Testis (tissue), 2 donors: ENCODE results near the gene SPINK14.

Source experiments
- POLR2A ChIP-seq: fragments of 450-650 bp; IDR thresholded peaks from one replicate; pipeline ENCODE4 v1.6.1; 2017; ENCODE audit warnings: antibody characterized with exemption, mild to moderate bottlenecking, moderate library complexity
- TF ChIP-seq, protein P1 (sequence below), 3 experiments: fragments of 450-650 bp in 2 of 3; fragments of 200-600 bp in 1 of 3; sonication (generic) in 1 of 3; IDR thresholded peaks; one replicate each; pipeline ENCODE4 v1.5.1; 2016 to 2019; ENCODE audit warnings: antibody characterized with exemption in 3 of 3, mild to moderate bottlenecking in 2 of 3, moderate library complexity in 1 of 3

DNA sequence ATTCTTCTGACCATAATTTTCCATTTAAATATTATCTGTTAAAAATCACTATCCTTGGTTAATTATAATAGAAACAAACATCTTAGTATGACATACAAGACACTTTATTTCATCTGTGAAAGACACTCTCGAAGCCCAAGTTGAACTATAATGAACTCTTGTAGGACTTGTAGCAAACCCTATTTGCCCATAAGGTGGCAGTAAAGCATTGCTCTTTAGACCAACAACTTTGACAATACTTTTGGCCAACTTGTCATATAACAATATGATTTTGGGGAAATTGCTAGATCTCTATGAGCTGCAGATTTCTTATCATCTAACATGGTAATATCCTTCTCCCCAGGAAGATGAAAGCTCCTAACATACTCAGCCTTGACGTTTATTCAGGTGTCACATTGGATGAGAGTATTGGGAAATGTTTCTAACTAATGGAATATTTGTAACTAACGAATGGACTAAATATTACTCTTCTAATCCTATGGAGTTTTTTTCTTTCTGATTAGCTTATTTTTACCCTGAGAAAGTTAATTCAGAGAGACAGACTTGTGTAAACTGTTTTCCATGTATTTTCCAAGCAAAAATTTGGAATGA is 11.0 kb downstream of the SPINK14 start:
- TF ChIP-seq, protein P1, sequence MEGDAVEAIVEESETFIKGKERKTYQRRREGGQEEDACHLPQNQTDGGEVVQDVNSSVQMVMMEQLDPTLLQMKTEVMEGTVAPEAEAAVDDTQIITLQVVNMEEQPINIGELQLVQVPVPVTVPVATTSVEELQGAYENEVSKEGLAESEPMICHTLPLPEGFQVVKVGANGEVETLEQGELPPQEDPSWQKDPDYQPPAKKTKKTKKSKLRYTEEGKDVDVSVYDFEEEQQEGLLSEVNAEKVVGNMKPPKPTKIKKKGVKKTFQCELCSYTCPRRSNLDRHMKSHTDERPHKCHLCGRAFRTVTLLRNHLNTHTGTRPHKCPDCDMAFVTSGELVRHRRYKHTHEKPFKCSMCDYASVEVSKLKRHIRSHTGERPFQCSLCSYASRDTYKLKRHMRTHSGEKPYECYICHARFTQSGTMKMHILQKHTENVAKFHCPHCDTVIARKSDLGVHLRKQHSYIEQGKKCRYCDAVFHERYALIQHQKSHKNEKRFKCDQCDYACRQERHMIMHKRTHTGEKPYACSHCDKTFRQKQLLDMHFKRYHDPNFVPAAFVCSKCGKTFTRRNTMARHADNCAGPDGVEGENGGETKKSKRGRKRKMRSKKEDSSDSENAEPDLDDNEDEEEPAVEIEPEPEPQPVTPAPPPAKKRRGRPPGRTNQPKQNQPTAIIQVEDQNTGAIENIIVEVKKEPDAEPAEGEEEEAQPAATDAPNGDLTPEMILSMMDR (IDR thresholded peaks at IDR 0.05) = peak; percentile 55 to 65 (median 57)
- TF ChIP-seq POLR2A = no peak
